ENCODE data around the gene HPSE2. TPM values are rescaled to one million over a fixed set of nuclear protein-coding genes. Genes with fewer than 3 reads are reported as not detected.

The HPSE2 gene
- polyA plus RNA-seq, 2 of the 4 experiments (the other 2 are of a cell fraction) = not detected

GRCh38 chr10:98408799-98409198 lies 826.9 kb downstream of the HPSE2 start:
- POLR2A ChIA-PET = no interaction called here
- Histone ChIP-seq H3K4me2 (no peak overlapping the region), H3K4me3 (no peak overlapping the region), H3K27ac (no peak overlapping the region), H3K9me3 (no peaks in the 10 kb centered on the region), H3K4me1 (peaks cover 14% of the 10 kb centered on the region)
- FAIRE-seq (no peak), ATAC-seq (no peak), DNase-seq (ENCODE audit: low read depth in 1 of 2, low spot score in 1 of 2) (no peak)
- 80% methylated on average over 4 of the region's 4 CpGs for WGBS (ENCODE audit: missing lambda C conversion rate)
- CTCF ChIA-PET = interaction anchor here (1.2 kb wide), 1 partner anchor 17 kb away, joined by 6 read pairs; no protein-coding TSS in a partner anchor
- TF ChIP-seq KDM1A (IDR thresholded peaks at IDR 0.05; ENCODE audit: low read depth) = no peak
- TF ChIP-seq CEBPB (IDR thresholded peaks at IDR 0.05) = no peak
- no peak for TF ChIP-seq SREBF2 (IDR thresholded peaks at IDR 0.05)
- no peak for TF ChIP-seq JUNB (IDR thresholded peaks at IDR 0.05)
- TF ChIP-seq, protein P1, sequence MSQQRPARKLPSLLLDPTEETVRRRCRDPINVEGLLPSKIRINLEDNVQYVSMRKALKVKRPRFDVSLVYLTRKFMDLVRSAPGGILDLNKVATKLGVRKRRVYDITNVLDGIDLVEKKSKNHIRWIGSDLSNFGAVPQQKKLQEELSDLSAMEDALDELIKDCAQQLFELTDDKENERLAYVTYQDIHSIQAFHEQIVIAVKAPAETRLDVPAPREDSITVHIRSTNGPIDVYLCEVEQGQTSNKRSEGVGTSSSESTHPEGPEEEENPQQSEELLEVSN (IDR thresholded peaks at IDR 0.05; ENCODE audit: borderline replicate concordance, low read depth) = no peak
- no peak for TF ChIP-seq RNF2 (IDR thresholded peaks at IDR 0.05; ENCODE audit: borderline replicate concordance, low read depth)
- TF ChIP-seq ZSCAN20 (CRISPR knock-in tag; IDR thresholded peaks at IDR 0.05) = no peak
- no peak for TF ChIP-seq BHLHE40 (IDR thresholded peaks at IDR 0.05; ENCODE audit: low read depth, low read length)
- TF ChIP-seq POLR2A (IDR thresholded peaks at IDR 0.05; ENCODE audit: low read length) = no peak
- TF ChIP-seq USF2 (IDR thresholded peaks at IDR 0.05) = no peak
- no peak for TF ChIP-seq TP53 (CRISPR knock-in tag; IDR thresholded peaks at IDR 0.05)
- TF ChIP-seq ESRRA (IDR thresholded peaks at IDR 0.05; ENCODE audit: borderline replicate concordance, low read length) = no peak
- no peak for TF ChIP-seq POLR2AphosphoS2 (conservative IDR thresholded peaks at IDR 0.05; ENCODE audit: low read length)
- TF ChIP-seq MAZ (IDR thresholded peaks at IDR 0.05; ENCODE audit: borderline replicate concordance, low read depth, low read length) = no peak
- no peak for TF ChIP-seq EP300 (IDR thresholded peaks at IDR 0.05)
- TF ChIP-seq CTCF (IDR thresholded peaks at IDR 0.05) = no peak
- no peak for TF ChIP-seq MYC (IDR thresholded peaks at IDR 0.05; ENCODE audit: borderline replicate concordance, low read length)
- TF ChIP-seq, protein P2, sequence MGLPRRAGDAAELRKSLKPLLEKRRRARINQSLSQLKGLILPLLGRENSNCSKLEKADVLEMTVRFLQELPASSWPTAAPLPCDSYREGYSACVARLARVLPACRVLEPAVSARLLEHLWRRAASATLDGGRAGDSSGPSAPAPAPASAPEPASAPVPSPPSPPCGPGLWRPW (IDR thresholded peaks at IDR 0.05) = no peak
- no peak for TF ChIP-seq HEYL (CRISPR knock-in tag; IDR thresholded peaks at IDR 0.05)
- TF ChIP-seq, protein P3, sequence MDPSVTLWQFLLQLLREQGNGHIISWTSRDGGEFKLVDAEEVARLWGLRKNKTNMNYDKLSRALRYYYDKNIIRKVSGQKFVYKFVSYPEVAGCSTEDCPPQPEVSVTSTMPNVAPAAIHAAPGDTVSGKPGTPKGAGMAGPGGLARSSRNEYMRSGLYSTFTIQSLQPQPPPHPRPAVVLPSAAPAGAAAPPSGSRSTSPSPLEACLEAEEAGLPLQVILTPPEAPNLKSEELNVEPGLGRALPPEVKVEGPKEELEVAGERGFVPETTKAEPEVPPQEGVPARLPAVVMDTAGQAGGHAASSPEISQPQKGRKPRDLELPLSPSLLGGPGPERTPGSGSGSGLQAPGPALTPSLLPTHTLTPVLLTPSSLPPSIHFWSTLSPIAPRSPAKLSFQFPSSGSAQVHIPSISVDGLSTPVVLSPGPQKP (IDR thresholded peaks at IDR 0.05; ENCODE audit: low read depth, low read length) = no peak

DNA sequence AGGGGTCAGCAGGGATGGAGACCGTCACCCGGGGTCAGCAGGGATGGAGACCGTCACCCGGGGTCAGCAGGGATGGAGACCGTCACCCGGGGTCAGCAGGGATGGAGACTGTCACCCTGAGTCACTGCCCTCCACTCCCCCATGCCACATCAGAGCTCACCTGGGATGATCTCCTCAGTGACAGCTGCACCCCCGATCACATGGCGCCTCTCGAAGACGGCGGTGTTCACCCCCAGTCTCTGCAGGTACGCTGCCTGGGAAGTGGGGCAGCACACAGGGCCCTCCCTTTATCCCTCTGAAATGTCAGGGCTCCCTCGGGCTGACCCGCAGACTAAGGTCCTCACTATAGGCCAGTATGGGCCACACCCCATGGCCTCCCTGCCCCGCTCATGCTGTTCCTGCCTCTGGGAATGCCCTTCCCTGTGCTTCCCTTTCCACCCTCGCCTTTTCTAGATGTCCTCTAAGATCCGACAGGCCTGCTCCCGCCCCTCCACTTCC lies 827.9 kb downstream of the HPSE2 start:
- FAIRE-seq = no peak
- WGBS (ENCODE audit: missing lambda C conversion rate) = 89% methylated on average over 15 of the region's 18 CpGs
- Histone ChIP-seq H3K4me2 (no peak overlapping the region), H3K4me1 (peaks cover 17% of the 10 kb centered on the region), H3K4me3 (no peak overlapping the region), H3K27ac (no peak overlapping the region), H3K9me3 (no peaks in the 10 kb centered on the region)
- CTCF ChIA-PET = interaction anchor here (1.2 kb wide), 1 partner anchor 18 kb away, joined by 6 read pairs; no protein-coding TSS in a partner anchor
- TF ChIP-seq HOXB13 (CRISPR knock-in tag; IDR thresholded peaks at IDR 0.05; ENCODE audit: low read depth) (no peak), PHF8 (IDR thresholded peaks at IDR 0.05; ENCODE audit: borderline replicate concordance, low read depth) (no peak), BHLHE40 (IDR thresholded peaks at IDR 0.05; ENCODE audit: low read depth, low read length) (no peak), ESRRA (IDR thresholded peaks at IDR 0.05; ENCODE audit: borderline replicate concordance, low read length) (no peak), TP53 (CRISPR knock-in tag; IDR thresholded peaks at IDR 0.05) (no peak), RAD21 (conservative IDR thresholded peaks at IDR 0.05 in 1 of 2, IDR thresholded peaks at IDR 0.05 in 1 of 2) (no peak), RNF2 (IDR thresholded peaks at IDR 0.05; ENCODE audit: borderline replicate concordance, low read depth) (no peak), HEYL (CRISPR knock-in tag; IDR thresholded peaks at IDR 0.05) (no peak), ZNF302 (CRISPR knock-in tag; IDR thresholded peaks at IDR 0.05) (no peak), FOSB (CRISPR knock-in tag; IDR thresholded peaks at IDR 0.05) (no peak), FOXS1 (CRISPR knock-in tag; IDR thresholded peaks at IDR 0.05) (no peak)
- TF ChIP-seq, protein P4, sequence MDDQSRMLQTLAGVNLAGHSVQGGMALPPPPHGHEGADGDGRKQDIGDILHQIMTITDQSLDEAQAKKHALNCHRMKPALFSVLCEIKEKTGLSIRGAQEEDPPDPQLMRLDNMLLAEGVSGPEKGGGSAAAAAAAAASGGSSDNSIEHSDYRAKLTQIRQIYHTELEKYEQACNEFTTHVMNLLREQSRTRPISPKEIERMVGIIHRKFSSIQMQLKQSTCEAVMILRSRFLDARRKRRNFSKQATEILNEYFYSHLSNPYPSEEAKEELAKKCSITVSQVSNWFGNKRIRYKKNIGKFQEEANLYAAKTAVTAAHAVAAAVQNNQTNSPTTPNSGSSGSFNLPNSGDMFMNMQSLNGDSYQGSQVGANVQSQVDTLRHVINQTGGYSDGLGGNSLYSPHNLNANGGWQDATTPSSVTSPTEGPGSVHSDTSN (IDR thresholded peaks at IDR 0.05) = no peak
- ATAC-seq = no peak
- DNase-seq (ENCODE audit: low read depth in 1 of 2, low spot score in 1 of 2) = no peak
- POLR2A ChIA-PET = no interaction called here

Measured in A549 (cell line).